Right lobe of liver (tissue), 4 donors: Measurements from ENCODE around the gene CSNK1G3.

Experiments
- POLR2A ChIP-seq: fragments of 450-650 bp; IDR thresholded peaks from one replicate; pipeline ENCODE4 v1.6.1; 2017; ENCODE audit warnings: antibody characterized with exemption, mild to moderate bottlenecking
- TF ChIP-seq, protein P1 (sequence below), 4 donors: fragments of 200-600 bp in 3 of 4; fragments of 450-650 bp in 1 of 4; IDR thresholded peaks; one replicate each; pipeline versions ENCODE4 v1.5.1 to v1.8.0; 2016 to 2022; ENCODE audit warnings: antibody characterized with exemption in 4 of 4, mild to moderate bottlenecking in 2 of 4
- donor health status: DM: no; HTN: no; CAD: no.
- donor health status: DM: no; HTN: no; CAD: no.
- donor health status: DM: no; HTN: yes; CAD: no.

DNA sequence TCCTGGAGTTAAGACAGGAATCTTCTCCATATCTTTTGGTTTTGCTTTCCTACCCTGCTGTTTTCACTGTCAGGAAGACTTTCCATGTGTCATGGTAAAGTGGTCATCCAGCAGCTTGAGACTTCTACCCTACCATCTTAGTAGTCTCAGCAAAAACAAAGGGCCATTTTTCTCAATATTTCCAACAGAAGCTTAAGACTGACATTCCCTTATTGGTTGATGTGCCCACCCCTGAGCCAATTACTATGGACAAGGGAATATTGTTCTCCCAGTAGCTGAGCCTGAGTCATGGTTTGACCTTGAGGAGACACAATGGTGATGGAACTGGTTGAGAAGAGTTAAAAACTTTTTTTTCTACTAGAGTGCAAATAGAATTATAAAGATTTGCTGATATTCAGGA, 105.6 kb downstream of the CSNK1G3 start:
- TF ChIP-seq, protein P1, sequence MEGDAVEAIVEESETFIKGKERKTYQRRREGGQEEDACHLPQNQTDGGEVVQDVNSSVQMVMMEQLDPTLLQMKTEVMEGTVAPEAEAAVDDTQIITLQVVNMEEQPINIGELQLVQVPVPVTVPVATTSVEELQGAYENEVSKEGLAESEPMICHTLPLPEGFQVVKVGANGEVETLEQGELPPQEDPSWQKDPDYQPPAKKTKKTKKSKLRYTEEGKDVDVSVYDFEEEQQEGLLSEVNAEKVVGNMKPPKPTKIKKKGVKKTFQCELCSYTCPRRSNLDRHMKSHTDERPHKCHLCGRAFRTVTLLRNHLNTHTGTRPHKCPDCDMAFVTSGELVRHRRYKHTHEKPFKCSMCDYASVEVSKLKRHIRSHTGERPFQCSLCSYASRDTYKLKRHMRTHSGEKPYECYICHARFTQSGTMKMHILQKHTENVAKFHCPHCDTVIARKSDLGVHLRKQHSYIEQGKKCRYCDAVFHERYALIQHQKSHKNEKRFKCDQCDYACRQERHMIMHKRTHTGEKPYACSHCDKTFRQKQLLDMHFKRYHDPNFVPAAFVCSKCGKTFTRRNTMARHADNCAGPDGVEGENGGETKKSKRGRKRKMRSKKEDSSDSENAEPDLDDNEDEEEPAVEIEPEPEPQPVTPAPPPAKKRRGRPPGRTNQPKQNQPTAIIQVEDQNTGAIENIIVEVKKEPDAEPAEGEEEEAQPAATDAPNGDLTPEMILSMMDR (IDR thresholded peaks at IDR 0.05): no peak
- no peak for TF ChIP-seq POLR2A
